Forelimb muscle (tissue), 1 donor: ENCODE measurements around the gene RAP1GDS1. TPM values are rescaled to one million over a fixed set of nuclear protein-coding genes. Genes with fewer than 3 reads are reported as not detected.
"Not testable (repeated sequence)": the region's sequence is repeated elsewhere in the genome, so short reads cannot be mapped to it uniquely, and the experiment has no call there.

Experiments used
- DNase-seq: peaks from one replicate; pipeline ENCODE4 v3.0.0-alpha.2; 2013; ENCODE audit warnings: low read depth
- polyA plus RNA-seq: library from polyadenylated mRNA; unstranded; fragments of 120-200 nt; gene quantifications from one replicate; pipeline ENCODE4 v1.2.1, GENCODE V29; 2013; ENCODE audit not compliant: insufficient read length

The RAP1GDS1 gene
- polyA plus RNA-seq, 1 donor, result 21.5 TPM

- no peak for DNase-seq
These were observed 91.8 kb downstream of the RAP1GDS1 start for GRCh38 chr4:98352940-98353339.

- no peak for DNase-seq
These were observed 97.6 kb downstream of the RAP1GDS1 start for GRCh38 chr4:98358630-98359248.

- DNase-seq, result no peak
These were observed 98.5 kb downstream of the RAP1GDS1 start for GRCh38 chr4:98359646-98360045.

- no peak for DNase-seq
These were observed 102.2 kb downstream of the RAP1GDS1 start for GRCh38 chr4:98363431-98363830.

- not testable (repeated sequence) for DNase-seq
These were observed 105.1 kb downstream of the RAP1GDS1 start for GRCh38 chr4:98366275-98366674.

GRCh38 chr4:98368000-98368399 lies 106.8 kb downstream of the RAP1GDS1 start:
- DNase-seq, result not testable (repeated sequence)

- DNase-seq, result no peak
These were observed 108.1 kb downstream of the RAP1GDS1 start for GRCh38 chr4:98369322-98369721.

GRCh38 chr4:98374643-98375042 lies 113.5 kb downstream of the RAP1GDS1 start:
- DNase-seq, result peak; percentile 69

GRCh38 chr4:98377559-98377958 lies 116.4 kb downstream of the RAP1GDS1 start:
- no peak for DNase-seq

GRCh38 chr4:98381306-98381705 lies 120.1 kb downstream of the RAP1GDS1 start:
- DNase-seq, result no peak

GRCh38 chr4:98383431-98384106 lies 122.4 kb downstream of the RAP1GDS1 start:
- no peak for DNase-seq

GRCh38 chr4:98385831-98386230 lies 124.6 kb downstream of the RAP1GDS1 start:
- DNase-seq, result no peak

- no peak for DNase-seq
These were observed 126.3 kb downstream of the RAP1GDS1 start for GRCh38 chr4:98387345-98388026.

- no peak for DNase-seq
These were observed 132.9 kb downstream of the RAP1GDS1 start for GRCh38 chr4:98394134-98394533.

GRCh38 chr4:98399915-98400314 lies 138.7 kb downstream of the RAP1GDS1 start:
- DNase-seq, result no peak

- no peak for DNase-seq
These were observed 145.6 kb downstream of the RAP1GDS1 start for GRCh38 chr4:98406819-98407218.

GRCh38 chr4:98411731-98412130 lies 150.5 kb downstream of the RAP1GDS1 start:
- DNase-seq, result no peak

- DNase-seq, result no peak
These were observed 155.7 kb downstream of the RAP1GDS1 start for GRCh38 chr4:98416844-98417243.

GRCh38 chr4:98420151-98420550 lies 159.0 kb downstream of the RAP1GDS1 start:
- not testable (repeated sequence) for DNase-seq

- no peak for DNase-seq
These were observed 159.9 kb downstream of the RAP1GDS1 start for GRCh38 chr4:98421111-98421510.

GRCh38 chr4:98423009-98423408 lies 161.8 kb downstream of the RAP1GDS1 start:
- DNase-seq, result no peak

GRCh38 chr4:98430708-98431403 lies 169.7 kb downstream of the RAP1GDS1 start:
- DNase-seq, result no peak
